Right atrium auricular region (tissue), 2 donors: Measurements from ENCODE around the gene FMNL2. TPM values are rescaled to one million over a fixed set of nuclear protein-coding genes. Genes with fewer than 3 reads are reported as not detected.
A peak's percentile ranks its signal among the peaks of the same experiment; 100 is the strongest.

ENCODE experiments used
- DNase-seq: peaks from one replicate; pipeline ENCODE4 v3.0.0-alpha.2; 2019; ENCODE audit warnings: low spot score
- H3K27ac ChIP-seq, 2 donors: fragments of 200-600 bp; sonication (generic); 1 replicate in 1 of 2; 2 replicates in 1 of 2; pipeline ENCODE4 v1.5.1; 2016 to 2019
- H3K27me3 ChIP-seq, 2 donors: fragments of 200-600 bp; sonication (generic); one replicate each; pipeline versions ENCODE4 v1.5.1 to v1.6.0; 2017 to 2019
- H3K36me3 ChIP-seq: fragments of 200-600 bp; sonication (generic); one replicate; pipeline ENCODE4 v1.5.1; 2016
- H3K4me1 ChIP-seq, 2 donors: fragments of 200-600 bp; sonication (generic); one replicate each; pipeline versions ENCODE4 v1.5.1 to v1.6.0; 2017 to 2019
- H3K4me3 ChIP-seq, 2 donors: fragments of 200-600 bp; sonication (generic); 1 replicate in 1 of 2; 2 replicates in 1 of 2; pipeline ENCODE4 v1.5.1; 2017 to 2019; ENCODE audit warnings: mild to moderate bottlenecking in 1 of 2, moderate library complexity in 1 of 2
- H3K9me3 ChIP-seq, 2 donors: fragments of 200-600 bp; sonication (generic); one replicate each; pipeline ENCODE4 v1.5.1; 2019
- total RNA-seq, 2 donors: library from RNA; depleted of rRNA; stranded (reverse); fragments of >200 nt; gene quantifications; one replicate each; pipeline ENCODE4 v1.1.0, GENCODE V29; 2016
- TF ChIP-seq, protein P1 (sequence below), 2 donors: fragments of 200-600 bp; sonication (generic); IDR thresholded peaks; one replicate each; pipeline ENCODE4 v1.5.1; 2019; ENCODE audit warnings: antibody characterized with exemption in 2 of 2

FMNL2 gene
- total RNA-seq, 2 donors from 2014 or later: 6.0 to 11.5 TPM

DNA sequence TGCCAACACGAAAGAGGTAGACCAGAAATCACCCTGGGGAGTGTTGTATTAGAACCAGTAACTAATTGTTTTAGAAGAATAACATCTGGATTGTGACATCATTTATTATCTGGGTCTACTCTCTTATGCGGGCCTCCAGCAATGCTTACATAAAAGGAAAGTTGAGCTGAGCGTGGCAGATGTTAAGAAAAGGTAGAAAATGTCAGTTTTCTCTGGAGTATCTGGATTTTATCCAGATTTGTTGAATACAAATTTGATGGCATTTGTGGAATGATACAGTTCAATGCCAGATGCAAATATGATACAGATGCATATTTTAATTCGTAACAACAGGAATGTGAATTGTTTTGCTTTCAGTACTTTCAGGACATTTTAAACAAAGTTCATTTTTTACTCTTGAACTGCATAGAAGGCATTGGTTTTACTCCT is 292.0 kb downstream of the FMNL2 start:
- no peak for DNase-seq
- no peaks in the 10 kb centered on the region for H3K27me3 ChIP-seq
- peaks cover 24% of the 10 kb centered on the region for H3K36me3 ChIP-seq
- H3K4me3 ChIP-seq: no peak overlapping the region
- H3K4me1 ChIP-seq: no peaks in the 10 kb centered on the region
- no peak overlapping the region for H3K27ac ChIP-seq
- no peaks in the 10 kb centered on the region for H3K9me3 ChIP-seq
- TF ChIP-seq, protein P1, sequence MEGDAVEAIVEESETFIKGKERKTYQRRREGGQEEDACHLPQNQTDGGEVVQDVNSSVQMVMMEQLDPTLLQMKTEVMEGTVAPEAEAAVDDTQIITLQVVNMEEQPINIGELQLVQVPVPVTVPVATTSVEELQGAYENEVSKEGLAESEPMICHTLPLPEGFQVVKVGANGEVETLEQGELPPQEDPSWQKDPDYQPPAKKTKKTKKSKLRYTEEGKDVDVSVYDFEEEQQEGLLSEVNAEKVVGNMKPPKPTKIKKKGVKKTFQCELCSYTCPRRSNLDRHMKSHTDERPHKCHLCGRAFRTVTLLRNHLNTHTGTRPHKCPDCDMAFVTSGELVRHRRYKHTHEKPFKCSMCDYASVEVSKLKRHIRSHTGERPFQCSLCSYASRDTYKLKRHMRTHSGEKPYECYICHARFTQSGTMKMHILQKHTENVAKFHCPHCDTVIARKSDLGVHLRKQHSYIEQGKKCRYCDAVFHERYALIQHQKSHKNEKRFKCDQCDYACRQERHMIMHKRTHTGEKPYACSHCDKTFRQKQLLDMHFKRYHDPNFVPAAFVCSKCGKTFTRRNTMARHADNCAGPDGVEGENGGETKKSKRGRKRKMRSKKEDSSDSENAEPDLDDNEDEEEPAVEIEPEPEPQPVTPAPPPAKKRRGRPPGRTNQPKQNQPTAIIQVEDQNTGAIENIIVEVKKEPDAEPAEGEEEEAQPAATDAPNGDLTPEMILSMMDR (IDR thresholded peaks at IDR 0.05): no peak

DNA sequence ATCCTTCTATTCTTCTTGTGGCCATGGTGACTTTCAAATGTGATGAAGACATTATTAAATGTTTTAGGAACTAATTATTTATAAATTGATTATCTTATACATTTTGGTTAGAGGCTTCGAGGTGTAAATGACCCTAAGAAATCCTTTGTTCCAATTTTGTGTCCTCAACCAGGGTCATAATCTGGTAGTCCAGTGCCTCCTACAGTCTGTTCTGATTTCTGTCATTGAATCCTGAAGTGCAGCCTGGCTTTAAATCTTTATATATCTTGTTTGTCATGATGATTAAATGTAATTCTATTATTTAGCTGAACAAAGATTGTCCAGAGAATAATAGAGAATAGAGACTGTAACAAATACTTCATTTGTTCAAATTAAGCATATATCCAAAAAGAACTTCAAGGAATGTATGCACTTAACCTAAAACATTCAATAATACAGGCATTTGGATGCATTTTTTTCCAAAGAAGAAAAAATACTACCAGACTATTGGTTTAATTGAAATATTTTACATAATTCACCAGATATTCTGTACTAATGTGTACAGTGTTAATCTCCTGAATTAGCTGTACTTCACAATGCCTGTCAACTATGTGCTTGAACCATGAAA is 292.5 kb downstream of the FMNL2 start:
- H3K27me3 ChIP-seq: no peaks in the 10 kb centered on the region
- DNase-seq: no peak
- H3K36me3 ChIP-seq: peaks cover 28% of the 10 kb centered on the region
- H3K4me3 ChIP-seq: no peak overlapping the region
- TF ChIP-seq, protein P1 (IDR thresholded peaks at IDR 0.05): peak; percentile 23 to 69
- H3K4me1 ChIP-seq: no peaks in the 10 kb centered on the region
- no peaks in the 10 kb centered on the region for H3K9me3 ChIP-seq
- H3K27ac ChIP-seq: no peak overlapping the region

DNA sequence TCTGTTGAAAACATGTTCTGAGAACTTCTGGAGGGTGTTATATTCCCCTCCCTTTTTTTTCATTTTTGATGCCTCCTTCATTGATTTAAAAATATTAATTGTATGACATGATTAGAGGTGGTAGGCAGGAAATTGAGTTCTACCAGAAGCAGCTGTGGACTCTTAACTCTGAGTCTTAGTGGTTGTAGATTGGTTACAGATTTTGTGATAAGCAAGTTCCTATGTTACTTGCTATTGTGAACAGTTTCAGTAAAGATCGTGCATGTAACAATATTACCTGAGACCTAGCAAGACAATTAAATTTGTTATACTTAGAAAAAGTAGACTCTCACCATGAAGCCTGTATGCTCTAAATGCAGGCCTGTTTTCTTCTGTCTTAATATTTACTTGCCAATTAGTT is 294.2 kb downstream of the FMNL2 start:
- H3K4me1 ChIP-seq: no peaks in the 10 kb centered on the region
- H3K9me3 ChIP-seq: no peaks in the 10 kb centered on the region
- no peaks in the 10 kb centered on the region for H3K27me3 ChIP-seq
- DNase-seq: no peak
- no peak overlapping the region for H3K4me3 ChIP-seq
- peaks cover 28% of the 10 kb centered on the region for H3K36me3 ChIP-seq
- TF ChIP-seq, protein P1 (IDR thresholded peaks at IDR 0.05): no peak
- no peak overlapping the region for H3K27ac ChIP-seq

DNA sequence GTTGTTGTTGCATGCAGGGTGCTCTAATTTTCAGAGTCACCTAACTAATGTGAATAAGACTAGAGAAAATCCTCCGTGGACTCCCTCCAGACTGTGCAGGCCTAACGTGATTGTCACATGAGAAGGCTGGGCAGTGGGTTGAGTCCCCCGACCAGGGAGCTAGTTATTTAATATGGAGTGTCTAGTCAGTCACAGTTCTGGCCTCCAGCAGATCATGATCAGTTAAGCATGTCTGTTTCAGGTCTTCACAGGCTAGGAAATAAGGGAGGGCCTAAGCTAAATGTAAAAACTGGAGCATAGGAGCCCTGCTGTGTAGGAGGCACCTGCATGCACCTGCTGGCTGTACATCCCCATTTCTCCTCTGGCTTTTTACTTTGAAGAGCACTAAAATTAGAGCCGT is 295.5 kb downstream of the FMNL2 start:
- Histone ChIP-seq H3K27ac (no peak overlapping the region), H3K36me3 (peaks cover 28% of the 10 kb centered on the region), H3K4me3 (no peak overlapping the region), H3K4me1 (no peaks in the 10 kb centered on the region), H3K27me3 (no peaks in the 10 kb centered on the region), H3K9me3 (no peaks in the 10 kb centered on the region)
- TF ChIP-seq, protein P1 (IDR thresholded peaks at IDR 0.05): no peak
- DNase-seq: no peak

DNA sequence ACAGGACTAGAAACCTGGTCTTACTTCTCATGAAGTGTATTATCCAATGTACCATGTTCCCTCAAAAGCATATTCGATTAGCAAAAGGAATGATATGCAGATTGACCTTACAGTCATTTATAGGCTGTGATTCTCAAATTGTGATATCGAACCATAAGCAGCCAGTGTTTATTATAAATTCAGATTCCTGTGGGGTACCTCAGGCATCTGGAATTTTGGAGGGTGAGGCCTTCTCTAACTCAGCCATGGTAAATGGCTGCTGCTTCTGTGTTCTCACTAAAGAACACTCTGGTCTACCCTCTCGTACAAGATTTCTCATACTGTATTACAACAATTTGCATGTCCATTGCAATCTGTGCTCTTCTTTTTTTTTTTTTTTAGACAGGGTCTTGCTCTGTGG is 297.8 kb downstream of the FMNL2 start:
- no peaks in the 10 kb centered on the region for H3K9me3 ChIP-seq
- no peak overlapping the region for H3K27ac ChIP-seq
- H3K27me3 ChIP-seq: no peaks in the 10 kb centered on the region
- no peak overlapping the region for H3K4me3 ChIP-seq
- no peak for DNase-seq
- H3K4me1 ChIP-seq: no peaks in the 10 kb centered on the region
- TF ChIP-seq, protein P1 (IDR thresholded peaks at IDR 0.05): no peak
- peaks cover 42% of the 10 kb centered on the region for H3K36me3 ChIP-seq
